AG09319 (cell line): ENCODE data around the gene MRPL36.

Experiments
- DNase-seq: peaks from one replicate; pipeline ENCODE4 v3.0.0-alpha.2; 2010; ENCODE audit warnings: low read depth; ENCODE audit errors: extremely low read depth
- TF ChIP-seq, protein P1 (sequence below): IDR thresholded peaks from 2 replicates; pipeline ENCODE4 v1.5.1; 2011; ENCODE audit warnings: low read depth, mild to moderate bottlenecking, inconsistent platforms, low read length, moderate library complexity

Gene MRPL36

DNA sequence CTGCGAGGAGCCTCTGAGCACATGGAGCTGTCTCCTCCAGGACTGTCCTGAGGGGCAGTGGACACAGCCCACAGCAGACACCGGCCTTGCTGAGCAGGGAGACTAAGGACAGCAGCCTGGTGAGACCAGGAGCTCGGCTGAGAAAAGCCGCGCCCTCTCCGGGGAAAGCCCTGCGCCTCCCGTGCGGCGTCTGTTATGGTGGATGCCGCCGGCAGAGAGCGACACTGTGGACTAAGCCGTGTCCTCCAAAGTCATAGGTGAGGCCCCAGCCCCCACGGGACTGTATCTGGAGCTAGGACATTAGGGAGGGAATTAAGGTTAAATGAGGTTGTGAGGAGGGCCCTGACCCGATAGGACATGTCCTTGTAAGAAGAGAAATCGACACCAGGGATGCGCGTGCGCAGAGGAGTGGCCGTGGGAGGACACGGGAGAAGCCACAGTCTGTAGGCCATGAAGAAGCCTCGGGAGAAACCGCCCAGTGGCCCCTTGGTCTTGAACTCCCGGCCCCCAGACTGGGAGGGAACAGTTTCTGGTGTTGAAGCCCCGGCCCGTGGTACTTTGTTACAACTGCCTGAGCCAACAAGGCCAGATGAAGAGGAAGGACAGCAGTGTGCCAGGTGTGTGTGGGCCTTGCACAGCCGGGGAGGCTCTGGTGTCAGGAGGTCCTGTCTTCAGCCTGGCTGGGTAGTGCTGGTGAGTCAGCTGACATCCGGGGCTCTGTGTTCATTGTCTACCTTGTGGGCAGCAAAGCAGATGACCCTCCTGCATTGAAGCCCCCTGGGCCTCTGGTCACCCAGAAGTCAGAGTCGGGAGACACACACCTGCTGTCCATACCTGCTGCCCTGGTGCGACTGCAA is 22.1 kb downstream of the MRPL36 start:
- no peak for DNase-seq
- TF ChIP-seq, protein P1, sequence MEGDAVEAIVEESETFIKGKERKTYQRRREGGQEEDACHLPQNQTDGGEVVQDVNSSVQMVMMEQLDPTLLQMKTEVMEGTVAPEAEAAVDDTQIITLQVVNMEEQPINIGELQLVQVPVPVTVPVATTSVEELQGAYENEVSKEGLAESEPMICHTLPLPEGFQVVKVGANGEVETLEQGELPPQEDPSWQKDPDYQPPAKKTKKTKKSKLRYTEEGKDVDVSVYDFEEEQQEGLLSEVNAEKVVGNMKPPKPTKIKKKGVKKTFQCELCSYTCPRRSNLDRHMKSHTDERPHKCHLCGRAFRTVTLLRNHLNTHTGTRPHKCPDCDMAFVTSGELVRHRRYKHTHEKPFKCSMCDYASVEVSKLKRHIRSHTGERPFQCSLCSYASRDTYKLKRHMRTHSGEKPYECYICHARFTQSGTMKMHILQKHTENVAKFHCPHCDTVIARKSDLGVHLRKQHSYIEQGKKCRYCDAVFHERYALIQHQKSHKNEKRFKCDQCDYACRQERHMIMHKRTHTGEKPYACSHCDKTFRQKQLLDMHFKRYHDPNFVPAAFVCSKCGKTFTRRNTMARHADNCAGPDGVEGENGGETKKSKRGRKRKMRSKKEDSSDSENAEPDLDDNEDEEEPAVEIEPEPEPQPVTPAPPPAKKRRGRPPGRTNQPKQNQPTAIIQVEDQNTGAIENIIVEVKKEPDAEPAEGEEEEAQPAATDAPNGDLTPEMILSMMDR, result no peak

DNA sequence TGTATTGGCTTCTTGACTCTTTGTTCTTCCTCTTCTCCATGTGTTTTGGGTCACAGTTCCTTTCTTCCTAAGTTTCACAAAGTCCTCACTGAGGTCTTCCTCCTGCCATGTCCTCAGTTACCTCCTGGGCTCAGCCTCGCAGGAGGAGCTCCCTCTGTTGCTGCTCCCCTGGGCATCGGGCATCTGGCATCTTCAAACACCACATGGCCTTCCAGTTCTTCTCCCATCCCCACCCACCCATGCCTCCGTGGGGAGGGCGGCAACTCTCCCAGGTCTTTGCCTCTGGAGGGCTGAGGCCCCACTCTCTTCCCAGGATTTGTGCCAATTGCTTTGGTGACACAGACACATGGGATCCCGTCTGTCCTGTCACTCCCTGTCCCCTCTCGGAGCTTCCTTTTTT is 22.8 kb downstream of the MRPL36 start:
- no peak for DNase-seq
- TF ChIP-seq, protein P1, result no peak

DNA sequence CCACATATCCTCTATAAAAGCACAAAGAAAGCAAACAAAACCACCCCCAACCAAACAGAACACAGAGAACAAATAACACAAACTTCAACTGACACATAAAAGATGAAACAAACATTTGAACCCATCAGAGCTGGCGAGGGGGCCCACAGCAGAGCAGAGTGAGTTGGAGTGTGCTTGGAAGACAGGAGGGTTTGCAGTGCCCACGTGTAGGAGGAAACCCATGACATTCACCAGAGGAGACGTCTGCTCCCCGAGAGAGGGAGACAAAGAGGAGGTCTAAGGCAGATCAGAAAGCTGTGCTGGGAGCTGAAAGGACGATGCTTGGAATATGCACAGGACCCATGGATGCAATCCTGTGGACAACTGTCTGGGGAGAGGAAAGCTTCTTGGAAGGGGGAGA is 27.0 kb downstream of the MRPL36 start:
- no peak for DNase-seq
- TF ChIP-seq, protein P1, result peak; percentile 29

DNA sequence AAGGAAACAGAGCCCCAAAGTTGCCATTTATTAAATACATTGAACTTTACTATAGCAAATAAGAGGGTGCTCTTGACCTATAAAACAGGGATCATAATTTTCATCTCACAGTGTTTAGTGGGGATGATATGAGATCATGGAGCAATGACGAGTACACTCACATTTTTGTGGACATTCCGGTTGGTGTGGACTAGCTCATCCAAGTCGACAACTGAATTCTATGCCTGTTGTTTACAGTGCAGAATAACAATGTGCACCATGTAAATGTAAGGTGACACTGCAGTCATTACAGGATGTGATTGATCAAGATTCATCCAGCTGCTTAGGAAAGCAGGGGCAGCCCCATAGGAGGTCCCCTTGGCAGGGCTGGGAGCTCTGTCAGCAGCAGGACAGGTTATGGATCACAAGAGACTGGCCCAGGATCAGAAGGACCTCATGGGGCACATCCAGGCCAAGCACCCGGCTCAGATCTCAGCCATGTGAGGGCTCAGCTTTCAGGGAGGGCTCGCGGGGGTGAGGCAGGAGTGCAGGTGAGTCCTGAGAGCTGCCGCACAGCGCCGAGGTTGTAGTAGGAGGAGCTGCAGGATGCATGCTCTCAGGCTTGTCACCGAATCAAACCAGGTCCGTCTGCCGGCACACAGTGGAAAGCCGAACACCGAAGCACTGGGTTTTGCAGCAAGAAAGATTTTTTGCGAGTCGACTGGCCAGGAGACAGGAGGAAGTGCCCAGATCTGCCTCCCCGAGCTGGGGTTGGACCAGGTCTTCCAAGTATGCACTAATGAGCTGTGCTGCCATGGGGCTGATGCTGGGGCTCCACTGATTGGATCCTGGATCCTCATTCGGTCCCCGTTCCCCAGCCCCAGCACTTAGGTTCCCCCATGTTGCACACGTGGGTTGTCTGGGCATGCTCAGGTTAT is 28.2 kb downstream of the MRPL36 start:
- TF ChIP-seq, protein P1, result no peak
- DNase-seq, result no peak

DNA sequence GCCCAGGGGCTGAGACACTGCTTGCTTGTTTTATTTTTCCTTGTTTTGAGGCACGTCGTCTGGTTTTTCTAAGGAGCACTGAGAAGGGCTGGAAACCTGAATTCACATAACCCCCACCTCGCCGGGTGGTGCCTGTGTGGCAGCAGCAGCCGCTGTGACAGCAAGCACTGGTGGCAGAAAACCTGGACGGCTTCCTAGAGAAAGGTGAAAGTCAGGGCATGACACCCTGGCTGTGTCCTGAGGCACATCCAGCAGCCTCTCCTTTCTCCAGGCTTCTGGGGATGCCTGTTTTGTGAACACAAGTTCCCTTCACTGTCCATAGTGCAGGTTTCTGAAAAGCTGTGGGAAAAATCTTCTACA is 29.2 kb downstream of the MRPL36 start:
- TF ChIP-seq, protein P1, result no peak
- no peak for DNase-seq

DNA sequence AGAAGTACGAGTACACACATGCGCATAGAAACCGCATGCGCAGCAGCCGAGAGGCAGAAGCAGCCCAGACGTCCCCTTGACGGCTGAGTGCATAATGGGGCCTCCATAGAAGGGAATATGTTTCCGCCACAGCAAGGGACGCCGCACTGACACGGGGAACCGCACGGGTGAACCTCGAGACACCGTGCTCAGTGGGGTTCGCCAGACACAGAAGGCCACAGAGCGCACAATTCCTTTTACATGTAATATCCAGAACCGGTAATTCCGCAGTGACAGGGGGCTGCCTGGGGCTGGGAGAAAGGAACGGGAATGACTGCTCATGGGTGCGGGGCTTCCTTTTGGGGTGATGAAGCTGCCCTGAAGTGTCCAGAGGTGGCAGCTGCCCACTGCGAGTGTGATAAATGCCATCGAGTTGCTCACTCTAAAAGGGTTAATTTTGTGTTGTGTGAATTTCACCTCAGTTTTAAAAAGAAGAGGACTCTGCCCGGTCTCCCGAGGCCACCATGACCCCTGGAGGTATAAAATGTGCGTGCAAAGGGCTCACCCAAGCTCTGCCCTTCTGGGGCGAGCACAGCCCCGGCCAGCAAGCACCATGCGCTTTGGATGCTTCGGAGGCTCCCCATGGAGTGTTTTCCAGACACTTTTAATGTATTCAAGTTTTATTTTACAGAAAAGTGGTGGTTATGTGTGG is 29.7 kb downstream of the MRPL36 start:
- TF ChIP-seq, protein P1, result no peak
- no peak for DNase-seq
